SK-N-SH (cell line): ENCODE data around the gene TGFBI. TPM values are rescaled to one million over a fixed set of nuclear protein-coding genes. Genes with fewer than 3 reads are reported as not detected.

Experiments
- CTCF ChIA-PET: fragments of 300-600, 350-600 bp; formaldehyde crosslinking; extraction: SDS; loops from one replicate; lab custom pipeline; 2021; lab: Yijun Ruan, JAX
- POLR2A ChIA-PET: fragments of 350-600 bp; sonication (Branson Sonifier 250); formaldehyde crosslinking; extraction: SDS; loops from one replicate; lab custom pipeline; 2020; ENCODE audit warnings: antibody characterized with exemption, inconsistent platforms; lab: Yijun Ruan, JAX
- DNase-seq: peaks from one replicate; pipeline ENCODE4 v3.0.0; 2012
- H2AFZ ChIP-seq: fragments of 200-600 bp; sonication (generic); 2 replicates; pipeline ENCODE4 v1.8.1; 2016; ENCODE audit warnings: antibody characterized with exemption, mild to moderate bottlenecking, low read depth
- H3F3A ChIP-seq: fragments of 200-600 bp; sonication (generic); replicated peaks from 2 replicates; pipeline ENCODE3; 2016; ENCODE audit warnings: antibody characterized with exemption, mild to moderate bottlenecking; ENCODE audit not compliant: insufficient read depth
- H3K27ac ChIP-seq, 2 experiments: fragments of 200-500 bp in 1 of 2; fragments of 200-600 bp in 1 of 2; sonication (Bioruptor generic) in 1 of 2; sonication (generic), shearing (Covaris generic) in 1 of 2; 2 replicates each; pipeline versions ENCODE4 v1.5.1 to v1.6.1; 2014 to 2016; ENCODE audit warnings: low read depth in 2 of 2, inconsistent platforms in 1 of 2, low read length in 1 of 2, mild to moderate bottlenecking in 1 of 2, mixed read lengths in 1 of 2
- H3K27me3 ChIP-seq: fragments of 200-600 bp; sonication (generic), shearing (Covaris generic); 2 replicates; pipeline ENCODE4 v1.6.1; 2016; ENCODE audit warnings: mixed run types; ENCODE audit not compliant: insufficient read depth
- H3K36me3 ChIP-seq, 2 experiments: fragments of 200-500 bp in 1 of 2; fragments of 200-600 bp in 1 of 2; sonication (Bioruptor generic) in 1 of 2; sonication (generic) in 1 of 2; replicated peaks in 1 of 2; 2 replicates each; pipeline versions ENCODE3 to v1.5.1; 2014 to 2016; ENCODE audit warnings: low read length in 1 of 2, mild to moderate bottlenecking in 1 of 2; ENCODE audit not compliant: insufficient read depth in 2 of 2, control insufficient read depth in 1 of 2
- H3K4me1 ChIP-seq, 2 experiments: fragments of 200-500 bp in 1 of 2; fragments of 200-600 bp in 1 of 2; sonication (Bioruptor generic) in 1 of 2; sonication (generic), shearing (Covaris generic) in 1 of 2; 2 replicates each; pipeline versions ENCODE4 v1.5.1 to v1.6.1; 2014 to 2016; ENCODE audit warnings: low read depth in 1 of 2, low read length in 1 of 2, mixed run types in 1 of 2; ENCODE audit not compliant: insufficient read depth in 2 of 2, control insufficient read depth in 1 of 2
- H3K4me2 ChIP-seq: fragments of 200-600 bp; sonication (generic), shearing (Covaris generic); 2 replicates; pipeline ENCODE4 v1.6.1; 2017; ENCODE audit warnings: mixed run types
- H3K4me3 ChIP-seq, 2 experiments: fragments of 200-500 bp in 1 of 2; fragments of 200-600 bp in 1 of 2; sonication (Bioruptor generic) in 1 of 2; sonication (generic), shearing (Covaris generic) in 1 of 2; 2 replicates each; pipeline versions ENCODE4 v1.5.1 to v1.8.1; 2014 to 2016; ENCODE audit warnings: low read depth in 2 of 2, inconsistent platforms in 1 of 2, low read length in 1 of 2, mild to moderate bottlenecking in 1 of 2, mixed read lengths in 1 of 2, moderate library complexity in 1 of 2
- H3K79me2 ChIP-seq: fragments of 200-600 bp; sonication (generic); 2 replicates; pipeline ENCODE4 v1.8.1; 2017; ENCODE audit warnings: mild to moderate bottlenecking; ENCODE audit not compliant: insufficient read depth
- H3K9ac ChIP-seq: fragments of 200-600 bp; sonication (generic); 2 replicates; pipeline ENCODE4 v1.6.1; 2017; ENCODE audit warnings: mixed run types
- H3K9me2 ChIP-seq: fragments of 200-600 bp; sonication (generic); 2 replicates; pipeline ENCODE4 v1.6.1; 2017; ENCODE audit warnings: mixed run types
- H3K9me3 ChIP-seq: fragments of 200-600 bp; sonication (generic); 2 replicates; pipeline ENCODE4 v1.6.1; 2017; ENCODE audit warnings: mixed run types, mild to moderate bottlenecking, moderate library complexity
- H4K20me1 ChIP-seq: fragments of 200-600 bp; sonication (generic); 2 replicates; pipeline ENCODE4 v1.6.1; 2017; ENCODE audit warnings: mild to moderate bottlenecking, mixed run types; ENCODE audit not compliant: insufficient read depth
- CTCF ChIP-seq: fragments of 200-600 bp; sonication (generic); IDR thresholded peaks from 2 replicates; pipeline ENCODE4 v1.6.1; 2017; ENCODE audit warnings: antibody characterized with exemption, mild to moderate bottlenecking, moderate library complexity
- EP300 ChIP-seq, 2 experiments: IDR thresholded peaks; 2 replicates each; pipeline versions ENCODE4 v1.4.0 to v1.6.1; 2012; ENCODE audit warnings: borderline replicate concordance in 1 of 2, low read depth in 1 of 2, low read length in 1 of 2
- GABPA ChIP-seq: IDR thresholded peaks from 2 replicates; pipeline ENCODE4 v1.4.0; 2012; ENCODE audit warnings: low read depth, mild to moderate bottlenecking
- JUND ChIP-seq: IDR thresholded peaks from 2 replicates; pipeline ENCODE4 v1.4.0; 2012
- NFIC ChIP-seq: IDR thresholded peaks from 2 replicates; pipeline ENCODE4 v1.4.0; 2012; ENCODE audit warnings: borderline replicate concordance
- RAD21 ChIP-seq: IDR thresholded peaks from 2 replicates; pipeline ENCODE4 v1.6.1; 2012; ENCODE audit warnings: mild to moderate bottlenecking, low read length
- RCOR1 ChIP-seq: fragments of 150-350 bp; IDR thresholded peaks from 2 replicates; pipeline ENCODE4 v1.6.1; 2017; ENCODE audit warnings: antibody characterized with exemption, low read length
- RFX5 ChIP-seq: IDR thresholded peaks from 2 replicates; pipeline ENCODE4 v1.6.1; 2012; ENCODE audit warnings: mild to moderate bottlenecking, improper control_type of control experiment, low read length
- SMC3 ChIP-seq: IDR thresholded peaks from 2 replicates; pipeline ENCODE4 v1.6.1; 2012; ENCODE audit warnings: low read depth, low read length, improper control_type of control experiment
- TAF1 ChIP-seq: IDR thresholded peaks from 2 replicates; pipeline ENCODE4 v1.6.1; 2012; ENCODE audit warnings: low read depth, mild to moderate bottlenecking, low read length, moderate library complexity, borderline replicate concordance
- WGBS: methylation state at CpG from one replicate; pipeline ENCODE4 v1.1.6; 2017; ENCODE audit warnings: low lambda C conversion rate; 5-methylcytosine and 5-hydroxymethylcytosine counted together
- polyA plus RNA-seq, 3 experiments: library from polyadenylated mRNA; depleted of rRNA; stranded (reverse); fragments of >200 nt; gene quantifications; 2 replicates each; pipeline ENCODE4 v1.2.3, GENCODE V29; 2012
- TF ChIP-seq, protein P1 (sequence below): IDR thresholded peaks from 2 replicates; pipeline ENCODE4 v1.4.0; 2012; ENCODE audit warnings: low read depth, borderline replicate concordance
- TF ChIP-seq, protein P2 (sequence below): fragments of 150-350 bp; IDR thresholded peaks from 2 replicates; pipeline ENCODE4 v1.6.1; 2017; ENCODE audit warnings: antibody characterized with exemption, low read length, low read depth, borderline replicate concordance

TGFBI gene
- polyA plus RNA-seq, 1 of the 3 experiments (the other 2 are of a cell fraction) = 2,678 TPM

DNA sequence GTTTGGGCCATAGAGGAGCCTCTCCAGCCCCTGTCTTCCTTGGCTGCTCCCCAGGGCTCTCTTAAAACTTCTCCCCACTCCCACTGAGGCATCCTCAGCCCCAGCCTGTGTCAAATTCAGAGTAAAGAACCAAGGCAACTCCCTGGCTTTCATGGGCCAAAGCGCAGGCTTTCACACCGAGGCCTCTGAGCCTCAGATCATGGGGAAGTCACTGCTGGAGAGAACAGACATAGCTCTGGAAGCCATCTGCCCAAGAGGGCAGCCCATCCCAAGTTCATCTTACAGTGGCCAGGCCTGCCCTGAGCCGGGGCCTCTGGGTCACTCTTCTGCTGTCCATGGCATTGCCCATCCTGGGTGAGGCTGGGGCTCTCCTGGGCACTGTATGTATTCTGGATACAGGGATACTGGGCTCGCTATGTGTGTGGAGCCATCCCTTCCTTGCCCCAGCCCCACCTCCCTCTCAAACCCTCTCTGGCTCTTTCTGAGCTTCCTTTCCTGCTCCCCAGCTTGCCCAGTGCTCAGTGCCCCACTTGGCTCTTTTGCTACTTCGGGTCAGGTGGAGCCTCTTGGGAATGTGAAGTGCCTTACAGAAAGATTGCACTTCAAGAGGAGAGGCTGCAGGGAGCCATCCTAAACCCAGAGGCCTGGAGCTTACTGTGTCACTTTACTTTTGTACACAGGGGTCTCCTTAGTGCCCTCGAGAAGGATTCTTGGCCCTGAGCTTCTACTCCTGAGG lies 33.0 kb downstream of the TGFBI start:
- no peak for DNase-seq
- TF ChIP-seq TAF1 = no peak
- TF ChIP-seq, protein P1, sequence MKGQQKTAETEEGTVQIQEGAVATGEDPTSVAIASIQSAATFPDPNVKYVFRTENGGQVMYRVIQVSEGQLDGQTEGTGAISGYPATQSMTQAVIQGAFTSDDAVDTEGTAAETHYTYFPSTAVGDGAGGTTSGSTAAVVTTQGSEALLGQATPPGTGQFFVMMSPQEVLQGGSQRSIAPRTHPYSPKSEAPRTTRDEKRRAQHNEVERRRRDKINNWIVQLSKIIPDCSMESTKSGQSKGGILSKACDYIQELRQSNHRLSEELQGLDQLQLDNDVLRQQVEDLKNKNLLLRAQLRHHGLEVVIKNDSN = no peak
- TF ChIP-seq RCOR1 = no peak
- TF ChIP-seq NFIC = no peak
- TF ChIP-seq, protein P2, sequence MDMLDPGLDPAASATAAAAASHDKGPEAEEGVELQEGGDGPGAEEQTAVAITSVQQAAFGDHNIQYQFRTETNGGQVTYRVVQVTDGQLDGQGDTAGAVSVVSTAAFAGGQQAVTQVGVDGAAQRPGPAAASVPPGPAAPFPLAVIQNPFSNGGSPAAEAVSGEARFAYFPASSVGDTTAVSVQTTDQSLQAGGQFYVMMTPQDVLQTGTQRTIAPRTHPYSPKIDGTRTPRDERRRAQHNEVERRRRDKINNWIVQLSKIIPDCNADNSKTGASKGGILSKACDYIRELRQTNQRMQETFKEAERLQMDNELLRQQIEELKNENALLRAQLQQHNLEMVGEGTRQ = no peak
- TF ChIP-seq EP300 (IDR thresholded peaks at IDR 0.05; ENCODE audit: borderline replicate concordance in 1 of 2, low read depth in 1 of 2, low read length in 1 of 2) = no peak
- Histone ChIP-seq H3K9ac (no peak overlapping the region), H3K79me2 (no peaks in the 10 kb centered on the region), H3K27me3 (no peaks in the 10 kb centered on the region), H4K20me1 (0 out of 2 replicates have a peak, but pooled peaks cover 2% of the 10 kb centered on the region), H3K36me3 (peaks cover 47 to 58% of the 10 kb centered on the region in 2 experiments), H3K27ac (peak overlapping the region; percentile 9 to 17; a peak in 1 of 4 replicates), H2AFZ (no peak overlapping the region), H3K4me3 (no peak overlapping the region), H3K4me2 (no peak overlapping the region), H3K9me3 (no peaks in the 10 kb centered on the region), H3K4me1 (peaks cover 15 to 21% of the 10 kb centered on the region in 2 experiments; a peak in 3 of 4 replicates), H3F3A (peaks cover 91% of the 10 kb centered on the region), H3K9me2 (no peaks in the 10 kb centered on the region)
- WGBS = 94% methylated on average over 4 of the region's 6 CpGs
- POLR2A ChIA-PET = no interaction called here
- CTCF ChIA-PET = interaction anchor here (0.8 to 4.2 kb wide), 8 partner anchors 8 to 595 kb away, joined by 3 to 18 read pairs (median 4); no protein-coding TSS in a partner anchor

DNA sequence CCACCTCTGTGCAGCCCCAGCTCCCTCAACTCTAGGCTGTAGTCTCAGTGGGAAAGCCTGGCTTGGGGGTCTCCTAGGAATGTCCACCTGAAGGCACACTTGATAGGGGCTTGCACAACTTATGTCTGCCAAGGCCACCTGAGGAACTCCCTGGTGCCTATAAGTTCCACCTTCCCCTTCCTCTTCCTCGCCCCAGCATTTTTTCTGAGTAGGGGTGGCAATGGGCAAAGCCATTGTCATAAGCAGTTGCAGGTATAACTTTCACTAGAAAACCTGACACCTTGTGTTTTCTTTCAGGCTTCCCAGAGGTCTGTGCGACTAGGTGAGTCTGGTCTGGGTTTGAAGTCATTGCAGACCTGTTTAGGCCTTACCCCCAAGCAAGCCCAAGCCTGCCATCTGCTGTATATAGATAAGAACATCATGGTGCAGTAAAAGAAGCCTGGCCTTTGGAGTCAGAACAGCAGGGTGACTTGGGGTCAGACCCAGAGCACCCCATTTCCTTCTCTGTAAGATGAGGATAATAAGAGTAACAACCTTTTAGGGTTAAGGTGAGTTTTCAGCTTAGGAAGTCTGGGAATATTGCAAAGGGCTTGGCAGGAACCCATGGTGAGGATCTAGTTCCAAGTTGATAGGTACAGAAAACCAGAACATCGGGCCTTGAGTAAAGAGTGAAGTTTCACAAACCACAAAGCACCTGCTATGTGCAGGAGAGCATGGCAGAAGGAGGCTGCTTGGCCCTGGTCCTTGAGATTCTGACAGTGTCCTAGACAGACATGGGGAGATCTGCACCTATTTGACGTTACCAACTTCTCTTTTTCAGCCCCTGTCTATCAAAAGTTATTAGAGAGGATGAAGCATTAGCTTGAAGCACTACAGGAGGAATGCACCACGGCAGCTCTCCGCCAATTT lies 33.8 kb downstream of the TGFBI start:
- peak overlapping the region in 1 of 2 experiments; percentile 17; a peak in 1 of 4 replicates for H3K27ac ChIP-seq
- 0 out of 2 replicates have a peak, but pooled peaks cover 2% of the 10 kb centered on the region for H4K20me1 ChIP-seq
- no peak overlapping the region for H3K4me3 ChIP-seq
- no peak overlapping the region for H3K4me2 ChIP-seq
- H3K4me1 ChIP-seq = peaks cover 7 to 12% of the 10 kb centered on the region in 2 experiments; a peak in 3 of 4 replicates
- no peak overlapping the region for H2AFZ ChIP-seq
- H3F3A ChIP-seq = peaks cover 91% of the 10 kb centered on the region
- 95% methylated on average over 6 of the region's 6 CpGs for WGBS
- H3K9ac ChIP-seq = no peak overlapping the region
- peaks cover 48 to 54% of the 10 kb centered on the region in 2 experiments for H3K36me3 ChIP-seq
- no peaks in the 10 kb centered on the region for H3K9me3 ChIP-seq
- no peaks in the 10 kb centered on the region for H3K27me3 ChIP-seq
- H3K79me2 ChIP-seq = no peaks in the 10 kb centered on the region
- POLR2A ChIA-PET = no interaction called here
- CTCF ChIA-PET = interaction anchor here (0.7 to 4.2 kb wide), 10 partner anchors 9 to 596 kb away, joined by 3 to 18 read pairs (median 4); no protein-coding TSS in a partner anchor
- no peak for DNase-seq
- TF ChIP-seq RFX5 (no peak), EP300 (IDR thresholded peaks at IDR 0.05; ENCODE audit: borderline replicate concordance in 1 of 2, low read depth in 1 of 2, low read length in 1 of 2) (no peak), CTCF (peak; percentile 60), RAD21 (peak; percentile 74), RCOR1 (no peak), SMC3 (peak; percentile 69), GABPA (no peak), JUND (no peak)
- no peaks in the 10 kb centered on the region for H3K9me2 ChIP-seq
